ENCODE results near the gene FMN1.
A peak's percentile ranks its signal among the peaks of the same experiment; 100 is the strongest.

Gene FMN1

DNA sequence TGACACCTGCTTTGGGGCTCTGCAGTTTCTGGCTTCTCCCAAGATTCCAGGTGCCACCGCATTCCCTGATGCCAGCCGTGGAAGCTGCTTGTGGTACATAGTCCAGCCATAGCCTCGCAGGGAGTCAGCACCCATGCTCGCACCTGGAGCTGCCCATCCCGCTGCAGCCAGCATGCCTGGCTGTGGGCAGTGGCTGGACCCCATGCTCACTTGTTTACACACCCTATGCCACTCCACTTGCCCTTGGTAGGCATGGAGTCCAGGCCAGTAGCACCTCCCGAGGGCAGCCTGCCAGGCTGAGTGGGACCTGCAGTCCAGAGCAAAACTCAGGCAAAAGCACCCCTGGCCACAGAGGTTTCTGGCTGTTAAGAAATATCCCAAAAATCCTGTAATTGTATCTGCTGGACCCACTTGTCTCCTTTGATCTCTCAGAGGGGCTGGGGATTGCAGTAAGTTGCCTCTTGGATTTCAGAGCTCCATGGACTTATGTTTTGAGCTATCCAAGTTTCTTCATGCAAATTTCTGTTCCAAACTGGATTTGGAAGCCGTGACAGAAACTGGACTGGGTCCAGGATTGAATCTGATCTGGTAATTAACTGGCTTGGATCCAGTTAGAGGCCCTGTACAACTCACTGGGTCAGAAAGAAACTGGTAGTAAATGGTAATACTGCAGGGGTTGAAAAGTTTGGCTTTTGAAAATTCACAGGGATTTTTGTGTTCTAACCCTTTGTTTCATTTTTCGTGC is 149.3 kb downstream of the FMN1 start:
- DNase-seq: no peak

- no peak for DNase-seq
Measured at GRCh38 chr15:33044598-33044997, 149.9 kb downstream of the FMN1 start.

DNA sequence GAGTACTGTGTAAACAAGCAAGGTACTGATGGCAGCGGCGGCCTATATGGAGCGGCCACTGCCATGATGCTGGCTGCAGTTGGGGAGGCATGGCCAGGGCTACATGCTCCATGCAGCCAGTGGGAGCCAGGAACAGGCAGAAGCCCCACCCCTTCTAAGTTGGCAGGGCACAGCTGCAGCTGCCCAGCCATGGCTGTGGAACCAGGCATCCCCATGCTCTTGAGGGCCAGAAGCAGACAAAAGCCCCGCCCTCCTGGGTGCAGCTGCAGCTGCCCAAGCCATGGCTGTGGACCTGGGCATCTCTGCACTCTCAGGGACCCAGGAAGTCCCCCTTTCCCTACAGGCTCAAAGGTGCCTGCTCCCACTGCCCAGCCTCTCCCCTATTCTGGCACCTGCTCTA is 150.9 kb downstream of the FMN1 start:
- no peak for DNase-seq

DNA sequence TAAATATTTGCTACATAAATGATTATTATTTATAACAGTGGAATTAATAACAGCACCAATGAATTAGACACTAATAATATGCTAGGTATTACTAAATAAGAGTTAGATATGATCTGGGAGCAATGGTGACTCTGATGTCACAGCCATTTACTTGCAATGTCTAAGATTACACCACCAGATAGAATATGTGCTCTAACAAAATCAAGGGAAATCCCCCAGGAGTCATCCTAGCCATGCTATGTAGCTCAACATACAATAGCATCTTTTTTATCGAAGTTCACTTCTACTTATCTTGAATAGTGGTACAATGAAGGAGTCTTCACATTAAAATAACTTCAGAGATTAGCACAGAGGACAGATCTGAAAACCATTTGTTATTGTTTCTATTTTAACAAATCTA is 154.0 kb downstream of the FMN1 start:
- DNase-seq: no peak

DNA sequence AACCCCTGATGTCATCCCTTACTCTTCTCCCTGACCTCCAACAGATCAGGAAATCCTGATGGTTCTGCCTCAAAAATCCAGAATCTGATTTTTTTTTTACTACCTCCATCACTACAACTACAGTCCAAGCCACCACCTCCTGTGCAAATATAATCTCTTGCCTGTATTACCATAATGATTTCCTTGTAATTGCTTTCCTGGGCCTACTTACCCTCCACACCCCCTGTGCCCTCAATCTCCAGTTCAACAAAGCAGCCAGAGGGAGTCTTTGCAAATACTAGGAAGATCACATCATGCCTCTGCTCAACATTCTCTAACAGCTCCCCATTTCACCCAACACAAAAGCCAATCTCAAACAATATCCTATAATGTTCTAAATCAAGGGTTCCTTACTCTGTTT is 159.9 kb downstream of the FMN1 start:
- DNase-seq: no peak

DNA sequence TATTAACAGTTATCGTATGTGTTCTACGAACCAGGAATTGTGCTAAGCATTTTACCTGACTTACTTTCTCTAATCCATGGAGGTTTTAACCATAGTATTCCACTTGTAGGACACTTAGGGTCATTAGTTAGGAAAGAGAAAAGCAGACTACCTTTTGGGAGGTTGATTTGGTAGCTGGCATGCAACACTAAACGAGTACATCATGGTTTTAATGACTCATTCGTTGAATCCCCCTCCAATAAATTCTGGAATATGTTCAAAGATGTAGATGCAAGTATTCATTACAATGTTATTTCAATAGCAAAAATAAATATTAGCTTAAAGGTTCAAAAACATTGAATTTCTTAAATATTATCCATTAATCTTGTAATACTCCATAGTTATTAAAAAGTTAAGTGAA is 162.5 kb downstream of the FMN1 start:
- no peak for DNase-seq

DNA sequence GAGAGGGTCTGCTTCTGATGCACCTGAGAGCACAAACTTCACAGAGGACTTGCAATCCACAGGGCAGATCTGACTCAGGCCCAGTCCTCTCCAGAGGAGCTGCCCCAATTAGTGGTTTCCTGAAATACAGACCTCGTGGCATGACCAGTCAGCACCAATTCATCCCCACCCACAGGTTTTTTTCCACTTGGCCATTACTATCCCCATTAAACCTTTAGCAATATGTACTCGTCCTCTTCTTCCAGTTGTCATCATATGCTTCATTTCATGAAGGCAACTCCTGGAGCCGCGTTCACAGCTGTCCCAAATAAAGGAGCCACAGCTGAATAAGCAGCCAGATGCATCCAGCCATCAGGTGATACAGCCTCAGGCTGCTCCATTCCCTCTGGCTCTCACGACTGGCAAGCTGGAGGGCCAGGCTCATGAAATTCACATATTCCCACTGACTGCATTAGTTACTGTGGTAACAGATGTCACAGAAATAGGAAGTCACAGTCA is 163.1 kb downstream of the FMN1 start:
- no peak for DNase-seq

GRCh38 chr15:33030315-33030714 is 164.2 kb downstream of the FMN1 start:
- DNase-seq: no peak

DNA sequence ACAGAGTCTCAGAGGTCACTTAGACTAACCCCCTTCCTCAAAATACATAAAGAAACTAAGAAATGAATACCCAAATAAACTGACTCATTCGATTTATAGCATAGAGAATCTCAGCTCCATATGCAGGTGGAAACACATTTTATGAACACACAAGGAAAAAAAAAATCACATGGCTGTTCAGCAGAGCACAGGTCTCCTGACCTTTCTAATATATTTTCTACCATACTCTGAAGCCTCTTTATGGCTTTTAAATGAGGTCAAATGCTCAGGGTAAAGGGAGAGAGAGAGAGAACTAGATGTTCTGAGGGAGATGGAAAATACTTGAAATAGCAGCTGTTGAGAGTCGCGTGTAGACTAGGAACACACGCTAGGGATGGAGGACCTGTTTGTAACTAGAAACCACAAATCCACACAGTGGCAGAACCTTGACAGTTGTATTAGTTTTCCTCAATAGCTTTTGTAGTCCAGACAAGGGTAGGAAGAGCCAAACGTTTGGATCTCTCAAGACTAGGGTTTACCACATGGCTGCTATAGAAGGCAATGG is 165.3 kb downstream of the FMN1 start:
- no peak for DNase-seq

DNA sequence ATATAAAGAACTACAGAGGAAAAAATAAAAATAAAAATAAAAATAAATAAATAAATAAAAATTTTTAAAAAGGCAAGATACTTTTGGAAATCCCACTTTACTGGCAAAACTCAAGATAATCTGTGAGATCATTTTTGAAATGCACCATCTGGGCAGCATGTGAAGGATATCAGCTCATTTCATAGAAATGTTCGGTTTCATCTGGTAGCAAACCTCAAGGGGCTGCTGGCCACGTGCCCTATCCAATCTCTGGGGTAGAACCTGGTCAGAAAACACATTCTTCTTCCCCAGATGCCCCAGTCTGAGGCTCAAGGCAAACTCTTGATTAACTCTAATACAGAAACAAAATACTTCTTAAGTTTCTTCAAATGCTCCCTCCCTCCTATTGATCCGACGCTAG is 166.0 kb downstream of the FMN1 start:
- DNase-seq: no peak

GRCh38 chr15:33027306-33028035 is 167.0 kb downstream of the FMN1 start:
- DNase-seq: no peak

DNA sequence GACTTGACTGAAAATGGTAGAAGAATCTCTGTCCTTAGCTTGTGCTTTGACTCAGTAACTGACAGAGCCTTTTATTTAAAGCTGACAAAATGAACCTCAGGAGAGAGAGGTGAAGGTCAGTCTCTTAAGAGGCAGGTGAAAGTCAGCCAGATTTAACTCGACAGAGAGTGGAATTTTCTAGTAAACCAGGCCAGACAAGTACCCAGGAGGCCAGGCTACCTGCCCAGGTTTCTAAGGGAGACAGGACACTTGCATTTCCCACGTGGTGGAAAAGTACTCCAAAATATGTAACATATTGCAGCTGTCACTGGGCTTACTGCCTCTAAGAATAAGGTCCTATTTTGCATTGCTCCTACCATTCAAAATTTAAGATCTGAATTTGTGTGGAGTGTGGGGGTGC is 167.9 kb downstream of the FMN1 start:
- no peak for DNase-seq

GRCh38 chr15:33022629-33023028 is 171.9 kb downstream of the FMN1 start:
- no peak for DNase-seq

- DNase-seq: peak; percentile 4
Measured at GRCh38 chr15:33021806-33022389, 172.6 kb downstream of the FMN1 start.

GRCh38 chr15:33019354-33019981 is 175.0 kb downstream of the FMN1 start:
- DNase-seq: no peak

- no peak for DNase-seq
Measured at GRCh38 chr15:33016405-33017024, 178.0 kb downstream of the FMN1 start.

GRCh38 chr15:33014586-33014985 is 179.9 kb downstream of the FMN1 start:
- no peak for DNase-seq

DNA sequence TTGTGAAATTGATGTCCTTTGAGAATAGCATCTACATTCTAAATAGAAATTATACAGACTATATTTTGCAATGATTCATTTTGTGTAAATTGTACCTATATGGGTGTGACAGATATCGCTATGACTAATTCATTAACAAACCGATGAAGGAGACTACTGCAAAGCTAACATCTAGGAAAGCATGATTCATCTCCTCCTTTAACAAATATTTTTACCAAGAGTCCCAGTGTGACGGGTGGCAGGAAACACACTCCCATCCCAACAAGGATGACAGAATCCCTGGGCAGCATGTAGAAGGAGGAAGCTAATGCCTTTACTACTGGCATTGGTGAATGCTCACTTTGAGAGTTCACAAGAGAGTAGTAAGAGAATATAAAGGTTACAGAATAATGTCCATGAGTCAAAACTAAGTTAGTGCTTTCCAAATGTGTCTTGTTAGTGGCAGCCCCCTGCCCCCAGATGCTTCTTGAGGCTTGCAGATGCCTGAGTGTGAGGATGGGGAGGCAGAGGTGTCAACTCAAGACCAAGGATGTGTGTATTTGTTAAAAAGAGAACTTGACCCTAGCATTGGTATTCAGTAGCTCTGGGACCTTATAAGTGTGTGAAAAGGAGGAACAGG is 180.6 kb downstream of the FMN1 start:
- DNase-seq: no peak

DNA sequence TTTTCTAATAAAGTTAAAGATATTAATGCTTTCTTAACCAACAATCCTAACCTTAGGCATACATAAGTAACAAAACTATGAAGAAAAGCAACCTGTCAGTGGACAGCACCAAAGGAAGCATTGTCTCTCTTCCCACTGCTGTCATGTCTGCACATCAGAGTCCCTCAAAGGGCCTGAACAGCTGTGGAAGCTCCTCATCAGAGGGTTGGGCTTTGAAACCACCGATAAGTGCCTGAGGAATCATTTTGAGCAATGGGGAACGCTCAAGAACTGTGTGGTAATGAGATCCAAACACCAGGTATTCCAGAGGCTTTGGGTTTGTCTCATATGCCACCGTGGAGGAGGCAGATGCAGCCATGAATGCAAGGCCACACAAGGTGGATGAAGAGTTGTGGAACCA is 182.5 kb downstream of the FMN1 start:
- DNase-seq: no peak

DNA sequence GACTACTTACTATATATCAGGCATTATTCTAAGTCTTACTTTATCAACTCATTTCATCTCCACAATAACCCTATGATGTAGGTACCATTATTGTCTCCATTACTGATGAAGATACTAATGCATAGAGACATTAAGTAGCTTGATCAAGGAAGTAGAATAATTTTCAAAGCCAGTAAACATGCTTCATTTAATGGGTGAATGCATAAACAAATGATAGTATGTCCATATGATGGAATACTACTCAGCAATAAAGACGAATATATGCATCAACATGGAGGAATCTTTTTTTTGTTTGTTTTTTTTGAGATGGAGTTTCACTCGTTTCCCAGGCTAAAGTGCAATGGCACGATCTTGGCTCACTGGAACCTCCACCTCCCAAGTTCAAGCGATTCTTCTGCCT is 184.9 kb downstream of the FMN1 start:
- DNase-seq: no peak

DNA sequence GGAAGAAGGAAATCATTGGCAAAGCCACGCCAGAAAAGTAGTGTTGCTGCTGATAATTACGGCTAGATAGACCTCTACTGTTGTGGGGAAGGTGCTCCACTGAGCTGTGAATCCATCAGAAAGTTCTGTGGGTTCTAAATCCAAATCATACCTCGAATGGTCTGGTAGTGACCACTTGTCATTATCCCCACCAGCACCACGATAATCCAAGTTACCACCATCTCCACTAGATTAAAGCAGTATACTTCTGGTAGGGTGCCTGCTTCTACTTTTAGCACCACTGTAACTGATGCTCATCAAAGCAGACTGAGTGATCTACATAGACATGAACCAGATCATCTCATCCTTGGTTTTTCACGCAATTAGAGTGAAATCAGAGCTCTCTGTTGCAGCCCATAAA is 185.5 kb downstream of the FMN1 start:
- DNase-seq: no peak

DNA sequence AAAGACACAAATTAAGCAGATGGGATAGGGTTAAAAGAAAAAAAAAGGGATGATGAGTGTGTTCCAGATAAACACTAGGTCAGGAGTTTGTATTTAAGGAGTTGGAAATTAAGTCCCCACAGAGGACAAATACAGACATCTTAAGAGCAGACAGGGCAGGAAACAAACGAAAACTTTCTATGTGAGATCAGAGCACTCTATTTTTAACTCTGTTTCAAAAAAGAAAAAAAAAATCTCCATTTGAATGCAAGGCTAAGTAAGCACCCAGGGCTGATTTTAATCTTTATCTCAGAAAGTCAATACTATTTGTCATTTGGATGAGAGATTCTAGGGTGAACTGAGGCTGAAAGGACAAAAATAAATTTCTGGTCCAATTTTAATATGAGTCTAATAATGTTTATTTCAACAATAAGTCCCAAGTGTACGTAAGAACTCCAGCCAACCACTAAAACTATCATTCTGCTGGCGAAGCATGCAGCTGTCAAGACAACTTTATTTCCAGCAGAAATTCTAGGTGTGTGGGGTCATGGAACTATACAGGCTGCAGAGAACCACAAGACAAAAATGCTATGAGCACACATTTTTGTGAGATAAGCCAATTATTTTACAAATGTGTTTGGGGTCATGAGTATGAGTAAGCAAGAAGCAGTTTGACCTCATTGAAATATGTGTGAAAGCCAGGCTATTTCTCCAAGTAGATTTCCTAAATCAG is 186.1 kb downstream of the FMN1 start:
- DNase-seq: no peak

All from CD4-positive, alpha-beta T cell treated with Interleukin-21 for 1 hour (primary cell).